SK-N-SH treated with all-trans-retinoic acid at 6 μM for 48 hours (cell line): ENCODE results near the gene TRIM61.

ENCODE experiments used
- CREB5 ChIP-seq: fragments of 250-450 bp; sonication (Bioruptor Pico); IDR thresholded peaks from 2 replicates; pipeline ENCODE4 v1.5.1; 2020; ENCODE audit warnings: low read depth, mild to moderate bottlenecking, moderate library complexity
- CSDC2 ChIP-seq: fragments of 250-450 bp; sonication (Bioruptor Pico); IDR thresholded peaks from 2 replicates; pipeline ENCODE4 v1.5.0; 2020; ENCODE audit warnings: mild to moderate bottlenecking, moderate library complexity
- ISL1 ChIP-seq: fragments of 250-450 bp; sonication (Bioruptor Pico); IDR thresholded peaks from 2 replicates; pipeline ENCODE4 v2.1.2; 2022; ENCODE audit warnings: mild to moderate bottlenecking, moderate library complexity
- PPARA ChIP-seq: fragments of 250-450 bp; sonication (Bioruptor Pico); IDR thresholded peaks from 2 replicates; pipeline ENCODE4 v1.5.0; 2020; ENCODE audit warnings: mild to moderate bottlenecking, borderline replicate concordance
- RARB ChIP-seq: fragments of 250-450 bp; sonication (Bioruptor Pico); IDR thresholded peaks from 2 replicates; pipeline ENCODE4 v1.8.0; 2021; ENCODE audit warnings: mild to moderate bottlenecking, moderate library complexity
- TCF4 ChIP-seq: fragments of 250-450 bp; sonication (Bioruptor Pico); IDR thresholded peaks from 2 replicates; pipeline ENCODE4 v1.8.0; 2021; ENCODE audit warnings: mild to moderate bottlenecking, moderate library complexity, borderline replicate concordance
- TOX ChIP-seq: fragments of 250-450 bp; sonication (Bioruptor Pico); IDR thresholded peaks from 2 replicates; pipeline ENCODE4 v1.8.0; 2021; ENCODE audit warnings: mild to moderate bottlenecking, moderate library complexity, borderline replicate concordance
- ZC3H10 ChIP-seq: fragments of 250-450 bp; sonication (Bioruptor Pico); IDR thresholded peaks from 2 replicates; pipeline ENCODE4 v1.5.1; 2021; ENCODE audit warnings: mild to moderate bottlenecking, moderate library complexity
- ZFP3 ChIP-seq: fragments of 250-450 bp; sonication (Bioruptor Pico); IDR thresholded peaks from 2 replicates; pipeline ENCODE4 v1.5.0; 2020; ENCODE audit warnings: mild to moderate bottlenecking, moderate library complexity
- ZFP30 ChIP-seq: fragments of 450-650 bp; formaldehyde crosslinking; IDR thresholded peaks from 2 replicates; pipeline ENCODE4 v1.5.0; 2022; ENCODE audit warnings: mild to moderate bottlenecking, moderate library complexity

GRCh38 chr4:165006886-165007285, 29.4 kb upstream of the TRIM61 start:
- TF ChIP-seq RARB (no peak), TOX (CRISPR knock-in tag) (no peak), TCF4 (CRISPR knock-in tag) (no peak), ZFP3 (CRISPR knock-in tag) (no peak), ISL1 (CRISPR knock-in tag) (no peak), ZC3H10 (CRISPR knock-in tag) (no peak), CSDC2 (CRISPR knock-in tag) (no peak), CREB5 (no peak), ZFP30 (CRISPR knock-in tag) (no peak), PPARA (CRISPR knock-in tag) (no peak)
